HEK293 (cell line): Measurements from ENCODE around the gene FILIP1L.

Source experiments
- FEZF1 ChIP-seq: fragments of 450-650 bp; formaldehyde crosslinking; IDR thresholded peaks from 2 replicates; pipeline ENCODE4 v1.5.1; 2016; ENCODE audit warnings: missing biosample characterization, missing genetic modification characterization
- KLF1 ChIP-seq: fragments of 450-650 bp; formaldehyde crosslinking; IDR thresholded peaks from 2 replicates; pipeline ENCODE4 v1.5.1; 2016; ENCODE audit warnings: missing biosample characterization, missing genetic modification characterization
- SALL2 ChIP-seq: fragments of 450-650 bp; formaldehyde crosslinking; IDR thresholded peaks from 2 replicates; pipeline ENCODE4 v1.5.0; 2017; ENCODE audit warnings: missing biosample characterization, mild to moderate bottlenecking, missing genetic modification characterization, borderline replicate concordance
- SCRT2 ChIP-seq: fragments of 450-650 bp; formaldehyde crosslinking; IDR thresholded peaks from 2 replicates; pipeline ENCODE4 v1.5.1; 2016; ENCODE audit warnings: missing biosample characterization, missing genetic modification characterization
- ZFHX2 ChIP-seq: fragments of 450-650 bp; formaldehyde crosslinking; conservative IDR thresholded peaks from 2 replicates; pipeline ENCODE4 v1.5.1; 2016; ENCODE audit warnings: missing biosample characterization, missing genetic modification characterization
- ZNF133 ChIP-seq: fragments of 450-650 bp; formaldehyde crosslinking; IDR thresholded peaks from 2 replicates; pipeline ENCODE4 v1.5.1; 2016; ENCODE audit warnings: missing biosample characterization, missing genetic modification characterization
- ZNF221 ChIP-seq: fragments of 450-650 bp; formaldehyde crosslinking; IDR thresholded peaks from 2 replicates; pipeline ENCODE4 v1.5.1; 2017; ENCODE audit warnings: missing biosample characterization, missing genetic modification characterization, borderline replicate concordance
- ZNF426 ChIP-seq: fragments of 450-650 bp; formaldehyde crosslinking; IDR thresholded peaks from 2 replicates; pipeline ENCODE4 v1.5.1; 2017; ENCODE audit warnings: missing biosample characterization, missing genetic modification characterization, mild to moderate bottlenecking, inconsistent platforms, moderate library complexity
- ZNF549 ChIP-seq: fragments of 450-650 bp; IDR thresholded peaks from 2 replicates; pipeline ENCODE4 v1.5.1; 2018; ENCODE audit warnings: missing biosample characterization, missing genetic modification characterization, mild to moderate bottlenecking, inconsistent platforms, moderate library complexity
- ZNF670 ChIP-seq: fragments of 450-650 bp; formaldehyde crosslinking; IDR thresholded peaks from 2 replicates; pipeline ENCODE4 v1.5.1; 2016; ENCODE audit warnings: missing biosample characterization, missing genetic modification characterization, low read depth
- ZNF791 ChIP-seq: fragments of 450-650 bp; formaldehyde crosslinking; IDR thresholded peaks from 2 replicates; pipeline ENCODE4 v1.5.1; 2016; ENCODE audit warnings: missing biosample characterization, missing genetic modification characterization
- ZSCAN23 ChIP-seq: fragments of 450-650 bp; formaldehyde crosslinking; IDR thresholded peaks from 2 replicates; pipeline ENCODE4 v1.5.1; 2016; ENCODE audit warnings: missing biosample characterization, missing genetic modification characterization
- ZSCAN30 ChIP-seq: fragments of 450-650 bp; IDR thresholded peaks from 2 replicates; pipeline ENCODE4 v1.5.1; 2018; ENCODE audit warnings: missing biosample characterization, mild to moderate bottlenecking, missing genetic modification characterization, moderate library complexity
- TF ChIP-seq, protein P1 (sequence below): fragments of 450-650 bp; formaldehyde crosslinking; IDR thresholded peaks from 2 replicates; pipeline ENCODE4 v1.5.1; 2016; ENCODE audit warnings: missing biosample characterization, missing genetic modification characterization
- TF ChIP-seq, protein P2 (sequence below): fragments of 450-650 bp; formaldehyde crosslinking; IDR thresholded peaks from 2 replicates; pipeline ENCODE4 v1.5.1; 2016; ENCODE audit warnings: missing biosample characterization, missing genetic modification characterization
- TF ChIP-seq, protein P3 (sequence below): fragments of 450-650 bp; formaldehyde crosslinking; IDR thresholded peaks from 2 replicates; pipeline ENCODE4 v1.5.1; 2016; ENCODE audit warnings: missing biosample characterization, missing genetic modification characterization
- TF ChIP-seq, protein P4 (sequence below): fragments of 450-650 bp; formaldehyde crosslinking; IDR thresholded peaks from 2 replicates; pipeline ENCODE4 v1.5.1; 2016; ENCODE audit warnings: missing biosample characterization, missing genetic modification characterization
- TF ChIP-seq, protein P5 (sequence below): fragments of 450-650 bp; formaldehyde crosslinking; IDR thresholded peaks from 2 replicates; pipeline ENCODE4 v1.5.1; 2016; ENCODE audit warnings: missing biosample characterization, missing genetic modification characterization
- TF ChIP-seq, protein P6 (sequence below): fragments of 450-650 bp; formaldehyde crosslinking; IDR thresholded peaks from 2 replicates; pipeline ENCODE4 v1.5.1; 2016; ENCODE audit warnings: missing biosample characterization, missing genetic modification characterization

Gene FILIP1L

DNA sequence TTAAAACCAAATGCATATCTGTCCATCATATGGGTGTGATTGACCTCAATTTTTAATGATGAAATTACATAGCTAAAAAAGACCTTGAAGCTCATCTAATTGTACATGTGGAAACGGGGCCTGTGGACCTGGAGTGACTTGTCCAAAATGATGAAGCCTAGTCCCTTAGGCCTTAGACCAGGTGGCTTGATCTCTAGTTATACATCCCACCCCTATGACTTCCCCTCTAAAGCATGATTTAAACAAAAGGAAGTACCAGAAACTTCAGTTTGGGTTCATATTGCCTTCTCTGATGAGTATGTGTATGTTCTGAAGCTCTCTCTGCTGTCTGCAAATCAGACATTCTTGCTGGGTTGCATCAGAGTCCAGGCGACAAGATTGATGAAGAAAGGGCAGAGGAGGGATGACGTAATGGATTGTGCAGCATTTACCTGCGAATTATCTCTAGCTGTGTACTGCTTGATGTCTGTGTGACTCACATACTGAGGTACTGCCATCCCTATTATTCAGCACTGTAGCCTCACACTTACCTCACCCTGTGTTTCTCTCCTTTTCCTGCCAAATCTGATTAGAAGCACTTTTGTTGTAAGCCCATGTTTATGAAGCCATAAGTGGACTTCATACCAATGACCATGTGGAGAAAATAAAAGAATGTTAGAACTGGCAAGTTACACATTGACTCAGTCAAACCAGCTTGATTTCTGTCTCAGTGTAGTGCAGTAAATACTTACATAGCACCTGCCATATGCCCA is 111.5 kb downstream of the FILIP1L start (continued):
- TF ChIP-seq, protein P1, sequence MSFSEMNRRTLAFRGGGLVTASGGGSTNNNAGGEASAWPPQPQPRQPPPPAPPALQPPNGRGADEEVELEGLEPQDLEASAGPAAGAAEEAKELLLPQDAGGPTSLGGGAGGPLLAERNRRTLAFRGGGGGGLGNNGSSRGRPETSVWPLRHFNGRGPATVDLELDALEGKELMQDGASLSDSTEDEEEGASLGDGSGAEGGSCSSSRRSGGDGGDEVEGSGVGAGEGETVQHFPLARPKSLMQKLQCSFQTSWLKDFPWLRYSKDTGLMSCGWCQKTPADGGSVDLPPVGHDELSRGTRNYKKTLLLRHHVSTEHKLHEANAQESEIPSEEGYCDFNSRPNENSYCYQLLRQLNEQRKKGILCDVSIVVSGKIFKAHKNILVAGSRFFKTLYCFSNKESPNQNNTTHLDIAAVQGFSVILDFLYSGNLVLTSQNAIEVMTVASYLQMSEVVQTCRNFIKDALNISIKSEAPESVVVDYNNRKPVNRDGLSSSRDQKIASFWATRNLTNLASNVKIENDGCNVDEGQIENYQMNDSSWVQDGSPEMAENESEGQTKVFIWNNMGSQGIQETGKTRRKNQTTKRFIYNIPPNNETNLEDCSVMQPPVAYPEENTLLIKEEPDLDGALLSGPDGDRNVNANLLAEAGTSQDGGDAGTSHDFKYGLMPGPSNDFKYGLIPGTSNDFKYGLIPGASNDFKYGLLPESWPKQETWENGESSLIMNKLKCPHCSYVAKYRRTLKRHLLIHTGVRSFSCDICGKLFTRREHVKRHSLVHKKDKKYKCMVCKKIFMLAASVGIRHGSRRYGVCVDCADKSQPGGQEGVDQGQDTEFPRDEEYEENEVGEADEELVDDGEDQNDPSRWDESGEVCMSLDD (tag by site-specific recombination), result 0 out of 2 replicates have a peak, but pooled peaks have one; percentile 44
- TF ChIP-seq SALL2 (no peak), KLF1 (tag by site-specific recombination) (no peak), ZNF791 (tag by site-specific recombination) (no peak), ZSCAN30 (tag by site-specific recombination) (peak; percentile 52; the same call in 1 of the 2 replicates), SCRT2 (tag by site-specific recombination) (no peak), ZNF670 (no peak), ZNF426 (no peak), ZNF549 (tag by site-specific recombination) (no peak), FEZF1 (tag by site-specific recombination) (peak; percentile 95), ZNF221 (tag by site-specific recombination) (no peak), ZNF133 (tag by site-specific recombination) (no peak), ZFHX2 (no peak), ZSCAN23 (tag by site-specific recombination) (peak; percentile 94)
- TF ChIP-seq, protein P2, sequence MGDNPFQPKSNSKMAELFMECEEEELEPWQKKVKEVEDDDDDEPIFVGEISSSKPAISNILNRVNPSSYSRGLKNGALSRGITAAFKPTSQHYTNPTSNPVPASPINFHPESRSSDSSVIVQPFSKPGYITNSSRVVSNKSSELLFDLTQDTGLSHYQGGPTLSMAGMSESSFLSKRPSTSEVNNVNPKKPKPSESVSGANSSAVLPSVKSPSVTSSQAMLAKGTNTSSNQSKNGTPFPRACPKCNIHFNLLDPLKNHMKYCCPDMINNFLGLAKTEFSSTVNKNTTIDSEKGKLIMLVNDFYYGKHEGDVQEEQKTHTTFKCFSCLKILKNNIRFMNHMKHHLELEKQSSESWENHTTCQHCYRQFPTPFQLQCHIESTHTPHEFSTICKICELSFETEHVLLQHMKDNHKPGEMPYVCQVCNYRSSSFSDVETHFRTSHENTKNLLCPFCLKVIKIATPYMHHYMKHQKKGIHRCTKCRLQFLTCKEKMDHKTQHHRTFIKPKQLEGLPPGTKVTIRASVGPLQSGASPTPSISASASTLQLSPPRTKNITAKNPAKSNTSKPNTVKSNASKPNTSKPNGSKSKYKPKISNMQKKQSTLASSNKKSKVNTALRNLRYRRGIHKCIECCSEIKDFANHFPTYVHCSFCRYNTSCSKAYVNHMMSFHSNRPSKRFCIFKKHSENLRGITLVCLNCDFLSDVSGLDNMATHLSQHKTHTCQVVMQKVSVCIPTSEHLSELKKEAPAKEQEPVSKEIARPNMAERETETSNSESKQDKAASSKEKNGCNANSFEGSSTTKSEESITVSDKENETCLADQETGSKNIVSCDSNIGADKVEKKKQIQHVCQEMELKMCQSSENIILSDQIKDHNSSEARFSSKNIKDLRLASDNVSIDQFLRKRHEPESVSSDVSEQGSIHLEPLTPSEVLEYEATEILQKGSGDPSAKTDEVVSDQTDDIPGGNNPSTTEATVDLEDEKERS (tag by site-specific recombination), result 0 out of 2 replicates have a peak, but pooled peaks have one; percentile 41
- TF ChIP-seq, protein P3, sequence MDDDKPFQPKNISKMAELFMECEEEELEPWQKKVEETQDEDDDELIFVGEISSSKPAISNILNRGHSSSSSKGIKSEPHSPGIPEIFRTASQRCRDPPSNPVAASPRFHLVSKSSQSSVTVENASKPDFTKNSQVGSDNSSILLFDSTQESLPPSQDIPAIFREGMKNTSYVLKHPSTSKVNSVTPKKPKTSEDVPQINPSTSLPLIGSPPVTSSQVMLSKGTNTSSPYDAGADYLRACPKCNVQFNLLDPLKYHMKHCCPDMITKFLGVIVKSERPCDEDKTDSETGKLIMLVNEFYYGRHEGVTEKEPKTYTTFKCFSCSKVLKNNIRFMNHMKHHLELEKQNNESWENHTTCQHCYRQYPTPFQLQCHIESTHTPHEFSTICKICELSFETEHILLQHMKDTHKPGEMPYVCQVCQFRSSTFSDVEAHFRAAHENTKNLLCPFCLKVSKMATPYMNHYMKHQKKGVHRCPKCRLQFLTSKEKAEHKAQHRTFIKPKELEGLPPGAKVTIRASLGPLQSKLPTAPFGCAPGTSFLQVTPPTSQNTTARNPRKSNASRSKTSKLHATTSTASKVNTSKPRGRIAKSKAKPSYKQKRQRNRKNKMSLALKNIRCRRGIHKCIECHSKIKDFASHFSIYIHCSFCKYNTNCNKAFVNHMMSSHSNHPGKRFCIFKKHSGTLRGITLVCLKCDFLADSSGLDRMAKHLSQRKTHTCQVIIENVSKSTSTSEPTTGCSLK (tag by site-specific recombination), result no peak
- TF ChIP-seq, protein P4, sequence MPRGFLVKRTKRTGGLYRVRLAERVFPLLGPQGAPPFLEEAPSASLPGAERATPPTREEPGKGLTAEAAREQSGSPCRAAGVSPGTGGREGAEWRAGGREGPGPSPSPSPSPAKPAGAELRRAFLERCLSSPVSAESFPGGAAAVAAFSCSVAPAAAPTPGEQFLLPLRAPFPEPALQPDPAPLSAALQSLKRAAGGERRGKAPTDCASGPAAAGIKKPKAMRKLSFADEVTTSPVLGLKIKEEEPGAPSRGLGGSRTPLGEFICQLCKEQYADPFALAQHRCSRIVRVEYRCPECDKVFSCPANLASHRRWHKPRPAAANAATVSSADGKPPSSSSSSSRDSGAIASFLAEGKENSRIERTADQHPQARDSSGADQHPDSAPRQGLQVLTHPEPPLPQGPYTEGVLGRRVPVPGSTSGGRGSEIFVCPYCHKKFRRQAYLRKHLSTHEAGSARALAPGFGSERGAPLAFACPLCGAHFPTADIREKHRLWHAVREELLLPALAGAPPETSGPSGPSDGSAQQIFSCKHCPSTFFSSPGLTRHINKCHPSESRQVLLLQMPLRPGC (tag by site-specific recombination), result peak; percentile 96
- TF ChIP-seq, protein P5, sequence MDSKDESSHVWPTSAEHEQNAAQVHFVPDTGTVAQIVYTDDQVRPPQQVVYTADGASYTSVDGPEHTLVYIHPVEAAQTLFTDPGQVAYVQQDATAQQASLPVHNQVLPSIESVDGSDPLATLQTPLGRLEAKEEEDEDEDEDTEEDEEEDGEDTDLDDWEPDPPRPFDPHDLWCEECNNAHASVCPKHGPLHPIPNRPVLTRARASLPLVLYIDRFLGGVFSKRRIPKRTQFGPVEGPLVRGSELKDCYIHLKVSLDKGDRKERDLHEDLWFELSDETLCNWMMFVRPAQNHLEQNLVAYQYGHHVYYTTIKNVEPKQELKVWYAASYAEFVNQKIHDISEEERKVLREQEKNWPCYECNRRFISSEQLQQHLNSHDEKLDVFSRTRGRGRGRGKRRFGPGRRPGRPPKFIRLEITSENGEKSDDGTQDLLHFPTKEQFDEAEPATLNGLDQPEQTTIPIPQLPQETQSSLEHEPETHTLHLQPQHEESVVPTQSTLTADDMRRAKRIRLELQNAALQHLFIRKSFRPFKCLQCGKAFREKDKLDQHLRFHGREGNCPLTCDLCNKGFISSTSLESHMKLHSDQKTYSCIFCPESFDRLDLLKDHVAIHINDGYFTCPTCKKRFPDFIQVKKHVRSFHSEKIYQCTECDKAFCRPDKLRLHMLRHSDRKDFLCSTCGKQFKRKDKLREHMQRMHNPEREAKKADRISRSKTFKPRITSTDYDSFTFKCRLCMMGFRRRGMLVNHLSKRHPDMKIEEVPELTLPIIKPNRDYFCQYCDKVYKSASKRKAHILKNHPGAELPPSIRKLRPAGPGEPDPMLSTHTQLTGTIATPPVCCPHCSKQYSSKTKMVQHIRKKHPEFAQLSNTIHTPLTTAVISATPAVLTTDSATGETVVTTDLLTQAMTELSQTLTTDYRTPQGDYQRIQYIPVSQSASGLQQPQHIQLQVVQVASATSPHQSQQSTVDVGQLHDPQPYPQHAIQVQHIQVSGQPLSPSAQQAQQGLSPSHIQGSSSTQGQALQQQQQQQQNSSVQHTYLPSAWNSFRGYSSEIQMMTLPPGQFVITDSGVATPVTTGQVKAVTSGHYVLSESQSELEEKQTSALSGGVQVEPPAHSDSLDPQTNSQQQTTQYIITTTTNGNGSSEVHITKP, result peak; percentile 84
- TF ChIP-seq, protein P6, sequence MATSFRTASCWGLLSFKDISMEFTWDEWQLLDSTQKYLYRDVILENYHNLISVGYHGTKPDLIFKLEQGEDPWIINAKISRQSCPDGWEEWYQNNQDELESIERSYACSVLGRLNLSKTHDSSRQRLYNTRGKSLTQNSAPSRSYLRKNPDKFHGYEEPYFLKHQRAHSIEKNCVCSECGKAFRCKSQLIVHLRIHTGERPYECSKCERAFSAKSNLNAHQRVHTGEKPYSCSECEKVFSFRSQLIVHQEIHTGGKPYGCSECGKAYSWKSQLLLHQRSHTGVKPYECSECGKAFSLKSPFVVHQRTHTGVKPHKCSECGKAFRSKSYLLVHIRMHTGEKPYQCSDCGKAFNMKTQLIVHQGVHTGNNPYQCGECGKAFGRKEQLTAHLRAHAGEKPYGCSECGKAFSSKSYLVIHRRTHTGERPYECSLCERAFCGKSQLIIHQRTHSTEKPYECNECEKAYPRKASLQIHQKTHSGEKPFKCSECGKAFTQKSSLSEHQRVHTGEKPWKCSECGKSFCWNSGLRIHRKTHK (tag by site-specific recombination), result no peak
